ENCODE results near the gene ABI3BP. TPM values are rescaled to one million over a fixed set of nuclear protein-coding genes. Genes with fewer than 3 reads are reported as not detected.
A peak's percentile ranks its signal among the peaks of the same experiment; 100 is the strongest.

ABI3BP gene
- polyA plus RNA-seq, 12 donors: 302 to 822 (median 379) TPM; not detected in 1

DNA sequence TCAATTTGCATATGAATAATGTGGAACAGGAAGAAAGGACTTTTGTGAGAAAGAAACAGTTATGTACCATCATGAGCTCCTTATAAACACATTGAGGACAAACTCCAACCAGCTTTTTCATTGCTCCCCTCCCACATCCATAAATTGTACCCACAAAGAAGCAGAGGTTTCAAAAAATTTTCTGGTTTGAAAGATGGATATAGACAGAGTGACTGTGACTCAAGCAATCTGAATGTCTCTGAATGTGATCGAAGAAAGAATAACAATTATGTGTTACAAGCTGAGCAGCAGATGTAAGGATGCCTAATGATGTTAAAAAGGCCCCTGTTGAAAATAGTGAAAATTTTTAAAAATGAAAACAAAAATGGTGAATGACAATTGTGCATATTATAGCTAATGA is 156.6 kb downstream of the ABI3BP start:
- DNase-seq: no peak

DNA sequence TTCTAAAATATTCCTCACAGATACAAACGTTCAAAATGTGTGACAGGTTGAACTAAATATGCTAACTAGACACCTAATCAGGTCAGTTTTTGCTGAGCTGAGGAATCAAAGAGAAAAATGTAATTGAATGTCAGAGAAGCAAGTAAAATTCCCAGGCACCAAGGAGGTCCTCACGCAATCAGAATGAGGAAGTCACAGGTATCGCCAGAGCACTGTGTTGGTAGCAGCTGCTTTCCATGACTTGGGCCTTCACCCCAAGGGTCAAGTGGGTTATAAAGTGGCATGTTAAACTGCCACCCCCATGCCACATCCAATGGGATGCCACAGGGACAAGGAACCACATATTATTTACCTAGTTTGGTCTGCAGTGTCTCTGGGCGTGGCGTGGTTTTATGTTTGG is 158.9 kb downstream of the ABI3BP start:
- DNase-seq: no peak

DNA sequence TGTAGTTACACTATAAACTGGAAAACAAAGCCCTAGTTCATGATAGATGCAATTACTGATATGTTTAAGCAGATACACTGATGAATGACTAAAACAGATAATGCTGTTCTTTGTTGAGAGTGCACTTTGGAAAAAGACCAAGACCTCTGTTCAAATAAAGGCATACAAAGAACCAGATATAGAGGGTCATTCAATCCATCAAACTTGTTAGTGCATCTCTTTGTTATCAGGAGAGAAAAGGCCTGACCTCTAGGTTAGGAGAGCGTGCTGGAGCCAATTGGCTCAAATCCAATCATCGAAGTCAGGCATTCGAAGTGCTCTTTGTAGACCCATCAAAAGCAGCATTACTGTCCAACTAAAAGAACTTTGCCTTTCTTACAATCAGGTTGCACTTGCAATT is 159.7 kb downstream of the ABI3BP start:
- DNase-seq: no peak

DNA sequence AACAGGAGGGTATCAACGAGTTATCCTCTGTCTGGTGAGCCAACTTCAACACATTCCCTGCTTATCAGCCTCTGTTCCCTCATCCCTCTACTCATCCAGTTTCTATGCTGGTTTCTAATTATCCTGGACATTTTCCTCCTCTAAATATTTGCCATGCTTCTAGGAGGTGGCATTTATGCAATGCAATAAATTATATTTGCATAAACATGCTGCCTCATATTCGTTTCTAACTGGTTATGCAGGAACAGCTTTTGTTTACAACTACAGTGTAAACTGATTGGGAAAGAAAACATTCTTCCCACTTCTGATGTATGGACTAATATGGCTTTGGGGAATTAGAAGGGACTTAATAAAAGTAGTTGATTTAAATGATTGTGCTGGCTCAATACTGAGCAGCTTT is 161.6 kb downstream of the ABI3BP start:
- no peak for DNase-seq

DNA sequence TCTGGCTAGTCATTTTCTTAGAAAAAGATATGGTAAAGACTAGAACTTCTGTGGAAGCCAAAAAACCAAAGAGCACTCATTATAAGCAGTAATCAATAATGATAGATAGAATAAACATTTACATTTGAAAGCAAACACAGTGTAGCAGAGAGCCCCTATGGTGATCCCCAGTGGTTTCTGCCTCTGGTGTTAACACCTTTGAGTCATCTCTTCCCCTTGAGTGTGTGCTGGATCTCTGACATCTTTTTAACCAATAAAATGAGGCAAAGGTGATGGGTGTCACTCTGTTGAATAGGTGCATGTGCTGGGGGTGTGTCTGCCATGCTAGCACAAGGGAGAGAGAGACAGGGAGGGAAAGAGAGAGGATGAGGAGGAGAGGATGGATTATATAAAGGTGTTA is 162.3 kb downstream of the ABI3BP start:
- DNase-seq: no peak

DNA sequence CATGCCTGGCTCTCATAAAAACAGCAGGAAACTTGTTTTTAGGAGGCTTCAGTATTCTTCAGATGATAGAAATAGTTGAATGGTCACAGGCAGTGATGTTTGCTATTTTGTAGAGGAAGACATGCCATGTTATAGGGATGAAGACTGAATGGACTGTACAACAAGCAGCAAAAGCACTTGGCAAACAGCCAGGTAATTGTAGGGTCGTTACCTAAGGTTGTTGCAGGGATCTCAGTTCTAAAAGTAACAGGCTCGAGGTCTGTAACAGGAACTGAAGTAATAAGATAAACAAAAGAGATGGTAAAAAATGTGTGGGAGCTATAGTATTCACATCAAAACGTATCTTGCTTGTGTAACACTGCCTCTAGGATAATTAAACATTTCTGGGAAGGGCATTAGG is 167.6 kb downstream of the ABI3BP start:
- DNase-seq: no peak

DNA sequence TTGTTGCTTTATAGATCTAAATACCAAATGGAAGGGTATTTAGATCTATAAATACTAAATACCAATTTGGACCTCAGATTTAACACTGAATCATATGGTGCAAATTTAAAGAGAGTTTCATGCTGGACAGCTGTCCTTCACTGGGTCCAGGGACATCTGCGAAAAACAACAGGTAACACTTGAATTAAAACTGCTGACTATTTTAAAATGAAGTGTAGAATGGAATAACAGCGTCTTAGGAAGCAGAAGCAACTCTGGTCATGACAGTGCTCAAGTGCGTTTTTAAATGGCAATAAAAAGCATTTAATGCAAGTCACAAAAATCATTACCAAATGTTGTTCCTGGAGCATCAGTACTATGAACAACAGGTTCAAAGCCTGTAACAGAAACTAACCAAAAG is 177.6 kb downstream of the ABI3BP start:
- DNase-seq: no peak

DNA sequence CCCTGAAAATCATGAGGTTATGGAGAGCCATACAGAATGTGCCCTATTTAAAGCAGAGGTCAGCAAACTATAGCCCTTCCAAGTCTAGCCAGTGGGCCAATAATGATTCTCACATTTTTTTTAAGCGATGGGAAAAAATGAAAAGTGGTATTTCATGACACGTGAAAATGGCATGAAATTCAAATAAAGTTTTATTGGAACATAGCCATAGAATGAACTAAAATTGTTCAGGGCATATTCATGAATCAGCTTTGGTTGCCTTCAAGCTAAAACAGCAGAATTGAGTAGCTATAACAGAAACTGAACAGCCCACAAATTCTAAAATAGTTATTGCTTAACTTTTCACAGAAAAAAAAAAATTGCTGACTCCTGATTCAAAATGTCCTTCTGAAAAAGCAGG is 179.4 kb downstream of the ABI3BP start:
- DNase-seq: no peak

DNA sequence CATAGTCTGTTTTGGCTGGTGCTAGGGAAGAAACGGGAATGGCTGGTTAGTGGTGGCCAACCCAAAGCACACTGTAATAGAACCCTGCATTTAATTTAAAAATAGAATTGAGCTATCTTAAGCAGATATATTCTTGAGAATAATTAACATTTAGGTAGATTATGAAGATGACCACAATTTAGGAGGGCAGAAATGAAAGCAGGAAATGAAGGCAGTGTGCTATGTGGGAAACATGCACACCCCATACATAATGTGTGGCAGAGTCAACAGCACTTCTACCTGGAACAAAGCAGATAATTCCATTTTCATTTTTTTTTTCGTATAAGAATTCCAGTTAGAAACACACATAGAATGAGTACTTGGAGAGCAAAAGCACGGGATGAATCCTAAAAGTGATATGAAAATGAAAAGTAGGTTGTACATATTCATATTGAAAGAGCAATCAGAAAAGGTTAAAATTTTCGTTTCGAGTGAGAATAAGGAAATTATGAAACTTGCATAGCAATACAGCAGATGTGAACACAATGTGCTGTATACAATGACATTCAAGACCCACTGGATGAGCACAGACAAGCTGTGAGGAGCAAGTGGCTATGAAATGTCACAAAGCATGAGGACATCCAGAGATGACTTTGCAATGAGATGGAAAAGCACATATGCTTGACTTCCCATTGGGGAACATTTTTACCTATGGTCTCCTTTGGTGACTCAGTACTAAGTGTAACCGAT is 181.3 kb downstream of the ABI3BP start:
- no peak for DNase-seq

DNA sequence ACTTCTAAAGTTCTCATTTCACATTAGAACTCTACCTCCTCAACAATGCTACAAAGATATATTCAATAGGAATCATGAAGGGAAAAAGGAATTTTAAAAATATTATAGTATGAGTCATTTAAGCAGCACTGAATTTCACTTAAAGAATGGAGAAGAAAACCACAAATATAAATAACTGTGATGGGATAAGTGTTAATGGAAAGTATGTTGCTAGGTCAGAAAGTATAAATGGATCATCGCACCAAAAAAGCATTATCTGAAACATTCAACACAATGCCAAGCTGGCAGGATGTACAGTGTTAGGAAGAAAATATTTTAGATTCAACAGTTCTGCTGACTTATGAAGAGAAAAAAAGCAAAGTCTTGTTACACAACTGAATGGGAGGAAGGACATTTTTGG is 182.6 kb downstream of the ABI3BP start:
- DNase-seq: no peak

DNA sequence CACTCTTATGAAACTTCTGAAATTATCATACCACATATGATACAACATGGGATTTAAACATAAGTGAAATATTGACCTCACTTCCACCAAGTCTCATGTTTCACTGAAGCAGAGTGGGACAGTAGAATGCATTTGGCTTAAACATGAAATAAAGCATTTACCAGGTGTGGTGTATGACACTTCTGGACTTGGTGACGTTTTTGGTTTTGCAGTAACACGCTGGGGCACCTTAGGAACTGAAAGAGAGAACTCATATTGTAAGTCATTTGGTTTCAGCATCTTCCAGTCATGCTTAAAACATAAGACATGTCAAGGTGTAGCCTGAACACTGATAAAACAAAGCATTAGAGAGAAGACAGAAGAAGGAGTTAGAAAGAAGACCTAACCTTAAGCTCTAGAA is 188.6 kb downstream of the ABI3BP start:
- no peak for DNase-seq

DNA sequence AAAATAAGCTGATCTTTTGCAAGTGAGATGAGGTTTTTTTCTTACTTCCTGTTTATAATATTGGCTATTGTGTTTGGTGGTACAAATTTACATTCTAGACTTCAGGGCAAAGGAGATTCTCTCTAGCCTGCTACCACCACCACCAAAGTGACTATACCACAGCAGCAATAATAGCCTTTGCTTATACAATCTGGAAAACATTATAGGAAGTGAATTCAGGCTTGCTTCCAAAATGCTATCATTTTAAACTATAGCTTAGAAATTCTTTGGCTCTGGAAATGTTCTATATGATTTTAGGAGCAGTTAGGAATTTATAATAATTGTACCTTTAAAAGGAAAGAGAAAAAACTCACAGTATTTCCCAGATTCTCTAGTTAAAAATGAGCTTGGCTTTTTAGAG is 189.5 kb downstream of the ABI3BP start:
- no peak for DNase-seq

DNA sequence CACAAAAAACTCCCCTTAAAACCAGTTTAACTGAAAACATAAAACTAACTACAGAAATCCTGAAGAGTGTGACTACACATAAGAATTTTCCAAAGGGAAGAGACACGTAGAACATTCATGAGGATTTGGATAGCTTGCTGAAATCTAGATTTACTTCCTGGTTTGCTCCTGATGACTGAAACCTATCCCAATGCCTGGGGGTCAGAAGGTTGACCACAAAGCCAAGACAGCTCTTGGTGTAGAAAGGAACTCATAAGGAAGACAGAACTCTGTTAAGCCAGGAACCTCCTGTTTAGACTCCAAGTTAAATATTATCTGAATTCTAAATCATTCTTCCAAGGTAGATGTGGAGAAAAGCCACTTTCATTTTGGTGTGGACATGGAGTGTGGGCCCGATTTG is 191.1 kb downstream of the ABI3BP start:
- DNase-seq: no peak

DNA sequence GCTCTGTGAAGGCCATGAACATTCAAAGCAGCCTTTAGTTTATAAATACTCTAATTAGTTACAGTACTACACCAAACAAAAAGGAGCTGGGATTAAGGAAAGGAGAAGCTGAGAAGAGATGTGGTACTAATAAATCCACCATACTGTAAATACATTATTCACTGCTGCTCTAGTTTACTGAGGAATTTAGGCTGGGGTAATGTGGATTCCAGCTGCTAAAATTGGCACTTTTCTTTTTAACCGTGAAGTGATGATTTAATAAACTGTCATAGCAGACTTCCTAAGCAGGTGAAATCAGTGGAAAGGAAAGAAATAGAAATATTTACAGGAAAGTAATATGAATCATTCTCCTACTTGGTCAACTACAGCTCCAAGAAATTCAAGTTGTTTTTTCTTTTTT is 195.2 kb downstream of the ABI3BP start:
- peak; percentile 65 for DNase-seq

DNA sequence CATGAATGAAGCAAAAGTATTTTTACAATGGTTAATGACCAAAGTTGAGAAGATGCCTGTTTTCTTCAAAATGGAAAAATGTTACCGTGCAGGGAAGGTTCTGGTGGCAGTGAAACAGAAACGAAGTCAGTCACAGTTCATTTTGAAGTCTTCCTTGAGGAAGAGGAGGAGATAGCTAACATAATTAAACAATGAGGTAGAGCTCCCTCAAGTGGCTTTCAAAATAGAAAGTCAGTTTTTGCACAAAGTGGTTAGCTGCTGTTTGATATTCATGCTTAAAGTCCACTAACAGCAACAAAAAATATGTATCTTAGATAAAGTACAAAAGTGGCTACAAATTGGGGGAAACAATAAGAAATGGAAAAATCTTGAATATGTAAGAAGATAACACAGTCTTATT is 196.7 kb downstream of the ABI3BP start:
- no peak for DNase-seq

DNA sequence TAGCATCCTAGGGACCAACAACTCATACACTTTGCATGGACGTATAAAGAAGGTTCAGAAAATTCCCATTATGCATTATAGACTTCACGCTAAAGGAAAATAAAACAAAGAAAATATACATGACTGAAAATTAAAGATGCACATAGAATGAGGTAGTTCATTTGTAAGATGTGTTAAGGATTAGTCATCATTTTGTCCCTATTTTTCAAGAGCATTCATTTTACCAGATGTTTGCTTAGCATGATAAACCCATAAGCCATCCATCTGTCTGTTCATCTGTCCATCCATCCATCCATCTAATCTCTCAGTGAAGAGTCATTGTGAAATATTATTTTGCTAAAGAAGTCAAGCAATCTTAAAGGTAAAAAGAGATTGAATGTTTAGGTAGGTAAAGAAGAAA is 203.6 kb downstream of the ABI3BP start:
- no peak for DNase-seq

DNA sequence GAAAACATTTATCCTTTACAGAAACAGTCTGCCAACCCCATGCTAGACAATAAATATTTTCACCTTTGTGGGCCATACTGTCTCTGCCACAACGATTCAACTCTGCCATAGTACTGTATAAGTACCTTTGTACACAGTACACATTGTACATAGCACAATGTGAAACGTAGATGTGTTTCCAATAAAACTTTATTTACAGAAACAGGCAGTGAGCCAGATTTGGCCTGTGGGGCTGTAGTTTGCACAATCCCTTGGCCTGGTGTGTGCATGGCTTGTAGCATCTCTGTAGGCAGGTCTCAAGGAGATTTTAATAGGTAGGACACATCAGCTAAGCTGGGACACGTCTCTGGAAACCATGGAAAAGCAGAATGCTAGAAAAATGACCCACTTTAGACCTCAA is 209.6 kb downstream of the ABI3BP start:
- no peak for DNase-seq

DNA sequence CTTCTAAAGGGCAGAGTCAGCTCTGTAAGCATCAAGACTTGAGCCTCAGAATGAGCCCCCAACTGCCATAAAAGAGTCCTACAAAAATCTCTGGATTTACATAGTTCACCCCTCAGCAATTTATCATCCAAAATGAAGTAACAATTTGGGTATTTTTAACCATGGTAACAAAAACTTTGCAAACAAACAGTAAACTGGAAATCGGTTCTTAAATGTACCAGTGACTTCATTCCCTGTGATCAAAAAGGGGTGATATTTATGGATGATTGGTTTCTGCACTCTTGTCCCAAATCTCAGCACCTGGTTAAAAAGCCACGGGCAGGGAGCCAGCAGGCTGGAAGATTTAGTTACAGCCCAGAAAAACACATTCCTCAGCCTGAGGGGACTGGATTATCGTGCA is 210.3 kb downstream of the ABI3BP start:
- peak; percentile 75 for DNase-seq

DNA sequence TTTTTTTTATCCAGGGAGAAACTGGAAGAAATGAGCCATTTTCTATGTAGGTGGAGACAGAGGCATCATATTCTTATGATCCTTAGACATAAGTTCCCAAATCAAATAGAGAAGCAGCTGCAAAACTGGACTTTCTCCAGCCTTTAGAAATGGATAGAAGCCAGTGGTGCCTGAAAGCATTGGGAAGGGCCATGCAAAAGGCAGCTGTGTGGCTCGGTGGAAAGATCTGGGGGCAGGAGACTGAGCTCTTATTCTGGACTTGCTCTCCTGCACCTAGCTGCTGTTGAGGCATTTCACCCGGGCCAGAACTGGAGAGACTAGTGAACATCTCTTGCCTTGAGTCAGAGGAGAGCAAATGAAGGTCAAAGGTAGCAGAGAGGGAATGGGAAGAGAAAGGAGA is 210.9 kb downstream of the ABI3BP start:
- peak; percentile 78 for DNase-seq

DNA sequence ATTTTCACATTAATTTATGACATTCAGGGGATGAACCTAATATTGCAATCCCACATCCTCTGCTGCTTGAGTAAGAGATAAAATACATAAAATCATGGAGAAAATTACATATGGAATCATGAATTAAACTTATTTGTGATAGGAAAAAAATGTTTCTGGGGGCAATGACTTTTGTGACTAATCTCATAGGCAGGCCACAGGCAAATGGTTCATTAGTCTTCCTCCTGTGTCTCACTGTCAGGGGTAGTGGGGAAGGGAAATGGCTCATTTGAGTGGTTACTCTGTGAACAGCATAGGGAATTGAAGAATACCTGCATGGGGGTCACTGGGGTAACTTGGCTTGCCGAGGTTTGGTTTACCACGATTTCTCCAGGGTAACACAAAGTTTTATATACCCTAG is 211.9 kb downstream of the ABI3BP start:
- no peak for DNase-seq

DNA sequence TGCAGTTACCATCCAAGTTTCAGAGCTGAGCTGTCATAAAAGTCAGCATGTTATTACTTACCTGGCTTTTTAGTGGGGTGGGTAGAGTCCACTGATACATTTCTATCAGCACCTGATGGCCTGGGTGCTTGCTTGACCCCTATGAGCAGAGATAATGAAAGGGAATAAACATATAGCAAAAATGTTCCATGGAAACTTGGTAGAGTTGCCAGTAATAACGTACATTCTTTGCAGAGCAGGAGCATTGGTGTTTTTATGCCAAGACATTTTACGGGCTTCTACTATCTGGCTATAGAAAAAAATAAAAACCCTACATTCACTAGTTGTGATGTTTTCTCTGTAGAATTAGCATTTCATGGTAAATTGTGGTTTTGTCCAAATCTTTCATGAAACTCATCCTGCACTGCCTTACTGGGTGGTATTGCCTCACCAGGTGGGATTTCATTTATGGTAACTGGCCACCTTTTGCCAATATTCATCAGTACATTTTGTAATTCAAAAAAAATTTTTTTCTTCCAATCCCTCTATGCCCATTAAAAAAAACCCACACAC is 213.1 kb downstream of the ABI3BP start:
- DNase-seq: no peak

DNA sequence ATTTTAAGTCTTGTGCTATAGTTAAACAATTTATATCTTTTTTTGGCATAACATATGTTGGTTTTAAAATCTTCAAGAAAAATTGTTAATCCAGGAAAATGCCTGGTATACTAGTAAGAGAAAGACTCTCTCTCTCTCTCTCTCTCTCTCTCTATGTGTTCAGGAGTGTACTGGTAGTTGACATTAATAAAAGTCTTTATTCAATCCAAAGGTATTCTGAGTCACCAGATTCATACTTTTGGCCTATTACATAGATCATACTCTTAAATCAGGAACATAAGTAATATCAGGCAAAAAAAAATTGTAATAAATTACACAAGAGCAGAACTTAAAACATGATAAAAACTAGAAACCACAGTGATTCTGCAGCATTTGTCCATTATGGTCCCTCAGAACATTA is 213.7 kb downstream of the ABI3BP start:
- no peak for DNase-seq

DNA sequence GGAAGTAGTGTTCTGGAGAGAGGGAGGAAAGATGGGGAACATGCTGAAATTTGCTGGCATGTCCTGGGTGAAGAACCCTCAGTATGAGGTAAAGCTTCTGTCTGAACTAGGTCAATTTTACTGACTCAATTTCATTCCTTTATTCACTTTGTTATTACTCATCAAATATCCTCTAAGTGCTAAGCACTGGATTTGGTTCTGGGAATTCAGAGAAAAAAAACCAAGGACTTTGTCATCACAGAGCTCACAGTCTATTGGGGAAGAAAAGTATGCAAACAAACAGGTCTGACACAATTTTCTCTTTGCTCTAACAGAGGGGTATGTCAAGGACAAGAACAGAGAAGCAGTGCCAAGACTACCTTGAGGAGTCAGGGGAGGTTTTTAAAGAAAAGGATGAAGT is 215.9 kb downstream of the ABI3BP start:
- DNase-seq: no peak

DNA sequence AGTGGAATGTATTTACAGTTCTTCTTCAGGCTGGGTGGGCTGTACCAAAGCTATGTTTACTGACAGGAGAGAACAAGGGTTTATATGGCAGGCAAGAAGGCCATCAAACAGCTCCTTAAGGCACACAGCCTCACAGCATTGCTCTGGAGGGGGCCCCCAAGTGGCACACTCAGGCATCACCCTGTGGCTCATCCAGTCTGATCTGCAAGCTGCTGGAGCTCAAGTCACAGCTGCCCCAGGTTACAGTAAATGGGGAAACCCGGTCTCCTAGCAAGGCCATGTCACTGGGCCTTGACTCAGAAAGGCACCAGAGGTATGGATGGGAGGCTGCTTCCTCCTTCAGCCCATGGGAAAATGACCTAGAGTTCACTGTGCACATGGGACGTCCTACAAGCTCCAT is 216.5 kb downstream of the ABI3BP start:
- DNase-seq: no peak

Data from muscle of arm (tissue), 12 donors.